GM21360 (cell line): ENCODE data around the gene SLC9A8.
"Not testable (repeated sequence)": the region's sequence is repeated elsewhere in the genome, so short reads cannot be mapped to it uniquely, and the experiment has no call there.

ENCODE experiments used
- ATAC-seq: cut with Tn5 transposase; IDR thresholded peaks from one replicate; pipeline ENCODE4 v1.9.1; 2021; ENCODE audit warnings: mild to moderate bottlenecking, moderate library complexity; ENCODE audit not compliant: unreplicated experiment

The SLC9A8 gene

GRCh38 chr20:49812507-49813304, at the start of gene SLC9A8:
SLC9A8 (plus strand) TSS chr20:49812828; CDS start chr20:49812923, 95 bp downstream.
- ATAC-seq, result peak; percentile 75

DNA sequence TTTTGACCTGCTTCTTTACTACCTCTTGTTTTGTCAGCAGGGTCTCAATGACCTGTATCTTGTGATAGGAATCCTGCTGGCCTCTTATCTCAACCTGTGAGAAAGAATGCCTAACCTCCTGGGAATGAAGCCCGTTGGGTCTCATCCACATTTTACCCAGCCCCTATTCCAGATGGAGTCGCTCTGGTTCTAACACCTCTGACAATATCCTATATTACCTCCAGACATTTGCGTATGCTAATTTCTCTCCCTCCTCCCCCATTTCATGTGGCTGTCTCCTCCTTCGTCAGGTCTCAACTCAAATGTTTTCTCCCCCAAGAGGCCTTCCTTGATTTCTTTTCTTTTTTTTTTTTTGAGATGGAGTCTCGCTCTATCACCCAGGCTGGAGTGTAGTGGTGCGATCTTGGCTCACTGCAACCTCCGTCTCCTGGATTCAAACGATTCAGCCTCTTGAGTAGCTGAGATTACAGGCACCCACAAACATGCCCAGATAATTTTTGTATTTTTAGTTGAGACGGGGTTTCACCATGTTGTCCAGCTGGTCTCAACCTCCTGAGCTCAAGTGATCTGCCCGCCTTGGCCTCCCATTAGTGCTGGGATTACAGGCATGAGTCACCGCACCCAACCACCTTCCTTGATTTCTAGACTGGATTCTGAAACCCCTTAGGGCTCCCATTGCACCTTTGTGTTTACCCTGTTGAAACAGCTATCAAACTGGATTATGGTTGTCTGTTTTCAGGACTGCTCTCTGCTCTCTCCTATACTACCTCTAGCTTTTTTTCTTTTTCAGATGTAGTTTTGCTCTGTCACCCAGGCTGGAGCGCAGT, 49.5 kb upstream of the SLC9A8 start:
- no peak for ATAC-seq

DNA sequence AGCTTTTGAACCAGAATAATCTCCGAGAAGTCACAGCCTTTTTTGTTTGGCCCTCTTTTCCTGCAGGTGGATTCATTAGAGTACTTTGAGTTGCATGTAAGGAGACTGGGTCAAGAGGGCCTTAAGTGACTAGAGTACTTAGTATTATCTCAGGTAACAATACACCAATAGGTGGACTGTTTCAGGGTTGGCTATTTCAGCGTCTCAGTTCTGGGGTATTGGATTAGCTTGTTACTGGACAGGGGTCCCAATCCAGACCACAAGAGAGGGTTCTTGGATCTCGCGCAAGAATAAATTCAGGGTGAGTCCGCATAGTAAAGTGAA, 47.3 kb upstream of the SLC9A8 start:
- no peak for ATAC-seq

DNA sequence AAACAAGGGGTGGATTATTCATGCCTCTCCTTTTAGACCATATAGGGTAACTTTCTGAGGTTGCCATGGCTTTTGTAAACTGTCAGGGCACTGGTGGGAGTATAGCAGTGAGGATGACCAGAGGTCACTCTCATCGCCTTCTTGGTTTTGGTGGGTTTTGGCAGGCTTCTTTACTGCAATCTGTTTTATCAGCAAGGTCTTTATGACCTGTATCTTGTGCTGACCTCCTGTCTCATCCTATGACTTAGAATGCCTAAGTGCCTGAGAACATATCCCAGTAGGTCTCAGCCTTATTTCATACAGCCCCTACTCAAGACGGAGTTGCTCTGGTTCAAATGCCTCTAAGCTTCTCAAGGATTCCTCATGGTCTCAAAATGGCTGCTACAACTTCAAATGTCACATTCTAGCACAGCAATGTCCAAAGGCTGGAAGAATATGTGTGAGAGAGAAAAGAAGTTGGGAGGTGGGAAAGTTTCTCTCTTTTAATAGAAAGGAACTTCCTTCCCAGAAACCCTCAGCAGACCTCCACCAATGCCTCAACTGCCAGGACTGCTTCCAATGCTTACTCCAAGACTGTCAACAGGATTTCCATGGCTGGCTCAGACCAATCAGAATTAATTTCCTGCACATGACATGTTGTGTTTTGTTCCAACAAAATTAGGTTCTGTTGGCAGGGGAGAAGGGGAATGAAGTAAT, 46.6 kb upstream of the SLC9A8 start:
- ATAC-seq, result no peak

DNA sequence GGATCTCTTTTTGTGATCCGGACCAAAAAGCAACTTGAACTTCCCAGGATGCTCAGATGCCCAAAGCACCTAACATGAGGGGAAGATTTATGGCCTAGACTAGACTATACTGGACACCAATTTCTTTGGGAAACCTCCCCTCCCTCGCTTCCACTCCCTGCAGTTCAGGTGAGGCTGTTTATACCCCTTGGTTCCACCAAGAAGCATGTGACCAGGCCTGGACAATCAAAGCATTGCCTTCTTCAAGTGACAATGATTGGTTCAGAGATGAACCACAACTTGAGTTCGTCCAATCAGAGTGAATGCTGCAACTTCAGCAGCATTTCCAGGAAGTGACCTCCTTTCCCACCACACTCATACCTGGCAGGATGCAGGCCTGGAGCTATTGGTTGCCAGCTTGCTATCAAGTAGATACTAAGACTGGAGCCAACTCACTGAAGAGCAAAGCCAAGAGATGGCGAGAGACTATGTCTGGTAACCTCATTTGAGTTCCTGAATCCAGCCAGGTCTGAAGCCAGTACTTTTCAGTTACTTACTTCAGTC, 45.6 kb upstream of the SLC9A8 start:
- ATAC-seq, result no peak

DNA sequence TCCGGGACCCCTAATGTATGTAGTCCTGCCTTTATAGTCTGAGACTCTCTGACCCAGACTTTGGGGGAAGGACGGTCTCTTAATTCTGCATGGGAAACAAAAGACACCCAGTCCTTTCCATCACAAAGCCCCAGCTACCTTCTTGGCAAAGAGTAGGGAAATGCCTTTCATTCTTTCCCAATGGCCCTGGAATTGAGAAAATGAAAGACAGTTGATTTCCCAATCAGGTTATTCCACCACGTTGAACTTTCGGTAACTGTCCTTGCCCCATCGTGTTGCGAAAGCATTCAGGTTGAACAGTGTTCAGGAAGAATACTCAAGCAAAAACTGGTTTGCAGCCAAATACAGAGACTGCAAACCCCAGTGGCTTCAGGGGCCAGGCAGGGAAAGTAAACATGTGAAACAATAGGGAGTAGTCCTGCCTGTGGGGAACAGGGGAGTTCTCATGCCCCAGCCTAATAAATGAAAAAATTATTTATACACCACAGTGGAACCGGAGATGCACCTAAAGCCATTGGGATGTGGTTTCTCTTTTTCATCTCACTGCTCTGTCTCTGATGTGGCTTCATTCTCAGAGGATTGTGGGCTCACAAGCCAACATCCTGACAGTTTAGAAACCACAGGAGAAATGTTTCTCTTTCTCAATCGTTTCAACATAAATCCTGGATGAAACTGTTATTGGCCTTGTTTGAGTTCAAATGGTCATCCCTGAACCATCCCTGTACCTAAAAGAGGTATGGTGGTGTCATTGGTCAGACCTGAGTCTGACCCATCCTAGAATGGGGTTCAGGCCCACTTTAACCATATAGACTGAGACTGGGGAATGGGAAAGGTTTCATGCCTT, 44.2 kb upstream of the SLC9A8 start:
- no peak for ATAC-seq

DNA sequence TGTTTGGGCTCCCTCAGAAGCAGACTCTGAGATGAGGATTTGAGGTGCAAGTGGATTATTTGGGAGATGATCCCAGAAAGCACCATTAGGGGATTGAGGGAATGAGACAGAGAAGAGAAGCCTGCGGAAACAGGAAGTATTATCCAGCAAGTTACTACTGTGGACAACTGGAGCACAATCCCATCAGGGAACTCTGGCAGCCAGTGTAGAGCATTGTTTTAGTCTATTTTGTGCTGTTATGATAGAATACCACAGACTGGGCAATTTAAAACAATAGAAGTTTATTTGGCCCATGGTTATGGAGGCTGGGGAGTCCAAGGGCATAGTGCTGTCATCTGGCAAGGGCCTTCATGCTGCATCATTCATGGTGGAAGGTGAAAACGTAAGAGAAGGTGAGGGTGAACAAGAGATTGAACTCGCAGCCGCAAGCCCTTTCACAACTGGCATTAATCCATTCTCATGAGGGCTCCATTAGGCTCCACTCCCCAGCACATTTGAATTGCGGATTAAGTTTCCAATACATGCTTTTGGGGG, 43.5 kb upstream of the SLC9A8 start:
- no peak for ATAC-seq

DNA sequence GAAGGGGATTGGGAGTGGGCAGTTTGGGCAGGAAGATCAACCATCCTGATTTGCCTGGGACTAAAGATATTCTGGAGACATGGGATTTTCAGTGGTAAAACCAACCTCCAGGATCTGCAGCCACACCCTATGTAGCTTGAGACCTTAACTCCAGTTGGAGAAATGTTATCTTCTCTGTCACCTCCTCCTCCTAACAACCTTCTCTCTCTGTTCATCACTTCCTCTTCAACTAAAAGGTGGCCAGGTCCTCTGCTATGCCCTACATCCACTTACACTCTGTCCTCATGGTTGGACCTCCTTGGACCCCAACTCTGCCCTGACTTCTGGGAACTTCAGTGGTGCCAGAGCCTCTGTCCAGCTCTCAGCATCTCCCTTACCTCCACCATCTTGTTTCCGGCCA, 42.0 kb upstream of the SLC9A8 start:
- ATAC-seq, result no peak

- not testable (repeated sequence) for ATAC-seq
Measured at GRCh38 chr20:49774213-49774612, 38.4 kb upstream of the SLC9A8 start.

GRCh38 chr20:49775229-49775693, 37.4 kb upstream of the SLC9A8 start:
- no peak for ATAC-seq

- ATAC-seq, result no peak
Measured at GRCh38 chr20:49779972-49780371, 32.7 kb upstream of the SLC9A8 start.

- ATAC-seq, result no peak
Measured at GRCh38 chr20:49781676-49782075, 31.0 kb upstream of the SLC9A8 start.

- not testable (repeated sequence) for ATAC-seq
Measured at GRCh38 chr20:49782439-49782838, 30.2 kb upstream of the SLC9A8 start.

- ATAC-seq, result not testable (repeated sequence)
Measured at GRCh38 chr20:49783021-49783995, 29.3 kb upstream of the SLC9A8 start.

- no peak for ATAC-seq
Measured at GRCh38 chr20:49784291-49784690, 28.3 kb upstream of the SLC9A8 start.

DNA sequence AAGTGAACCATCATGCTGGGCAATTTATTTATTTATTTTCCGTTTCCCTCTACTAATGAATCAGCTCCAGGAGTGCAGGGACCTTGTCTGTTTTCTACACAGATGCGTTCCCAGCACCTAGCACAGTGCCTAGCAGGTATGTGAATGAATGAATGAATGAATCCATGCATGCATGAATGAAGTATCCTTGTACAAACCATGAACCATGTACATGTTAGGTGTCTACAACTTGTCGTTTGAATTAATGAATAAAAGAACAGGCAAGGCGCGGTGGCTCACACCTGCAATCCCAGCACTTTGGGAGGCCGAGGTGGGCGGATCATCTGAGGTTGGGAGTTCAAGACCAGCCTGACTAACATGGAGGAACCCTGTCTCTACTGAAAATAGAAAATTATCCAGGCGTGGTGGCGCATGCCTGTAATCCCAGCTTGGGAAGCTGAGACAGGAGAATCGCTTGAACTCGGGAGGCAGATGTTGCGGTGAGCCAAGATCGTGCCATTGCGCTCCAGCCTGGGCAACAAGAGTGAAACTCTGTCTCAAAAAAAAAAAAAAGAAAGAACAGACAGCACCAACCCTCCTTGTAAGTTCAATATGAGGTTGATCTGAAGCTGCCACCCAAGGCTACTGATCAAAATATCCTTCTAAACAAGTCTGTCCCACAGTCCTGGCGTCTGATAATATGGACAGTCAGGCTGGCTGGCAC, 27.3 kb upstream of the SLC9A8 start:
- ATAC-seq, result no peak

- ATAC-seq, result no peak
Measured at GRCh38 chr20:49785852-49786175, 26.8 kb upstream of the SLC9A8 start.

GRCh38 chr20:49786196-49786595, 26.4 kb upstream of the SLC9A8 start:
- ATAC-seq, result no peak
